Ureter (tissue), 1 donor: ENCODE measurements around the gene FITM1. TPM values are rescaled to one million over a fixed set of nuclear protein-coding genes. Genes with fewer than 3 reads are reported as not detected.

Experiments
- total RNA-seq: library from RNA; stranded (reverse); gene quantifications from one replicate; pipeline ENCODE4 v1.2.4, GENCODE V29; 2023
- donor health status: DM: yes; HTN: yes; CAD: no.

The FITM1 gene
- total RNA-seq, 1 donor from 2014 or later: 0.55 TPM

Other genes starting within 250 kb of the FITM1 start
- 21.2 TPM for gene DHRS4, start 176.9 kb upstream of the FITM1 start, total RNA-seq
- 30.3 TPM for gene DHRS4L2, start 141.7 kb upstream of the FITM1 start, total RNA-seq
- 1.3 TPM for gene CARMIL3, start 78.7 kb upstream of the FITM1 start, total RNA-seq
- gene CPNE6, start 59.1 kb upstream of the FITM1 start, total RNA-seq: 1.5 TPM
- gene PCK2, start 36.3 kb upstream of the FITM1 start, total RNA-seq: 116 TPM
- 65.7 TPM for gene DCAF11, start 15.9 kb upstream of the FITM1 start, total RNA-seq
- gene NRL, start 15.7 kb upstream of the FITM1 start, total RNA-seq: 3.9 TPM
- gene PSME1, start 5.5 kb downstream of the FITM1 start, total RNA-seq: 227 TPM
- gene EMC9, start 10.9 kb downstream of the FITM1 start, total RNA-seq: 25.7 TPM
- gene PSME2, start 16.0 kb downstream of the FITM1 start, total RNA-seq: 213 TPM
- gene RNF31, start 16.8 kb downstream of the FITM1 start, total RNA-seq: 86.6 TPM
- 101 TPM for gene IRF9, start 30.6 kb downstream of the FITM1 start, total RNA-seq
- gene REC8, start 41.4 kb downstream of the FITM1 start, total RNA-seq: 12.6 TPM
- 69.1 TPM for gene IPO4, start 58.2 kb downstream of the FITM1 start, total RNA-seq
- 42.9 TPM for gene TM9SF1, start 64.8 kb downstream of the FITM1 start, total RNA-seq
- 2.1 TPM for gene TSSK4, start 75.0 kb downstream of the FITM1 start, total RNA-seq
- gene CHMP4A, start 82.8 kb downstream of the FITM1 start, total RNA-seq: 58.6 TPM
- gene MDP1, start 85.4 kb downstream of the FITM1 start, total RNA-seq: 17.0 TPM
- 159 TPM for gene NEDD8, start 101.7 kb downstream of the FITM1 start, total RNA-seq
- gene GMPR2, start 102.3 kb downstream of the FITM1 start, total RNA-seq: 78.7 TPM
- gene TINF2, start 112.0 kb downstream of the FITM1 start, total RNA-seq: 82.5 TPM
- gene TGM1, start 132.5 kb downstream of the FITM1 start, total RNA-seq: 7.7 TPM
- 36.1 TPM for gene RABGGTA, start 140.9 kb downstream of the FITM1 start, total RNA-seq
- gene DHRS1, start 169.1 kb downstream of the FITM1 start, total RNA-seq: 28.7 TPM
- gene NOP9, start 169.2 kb downstream of the FITM1 start, total RNA-seq: 36.5 TPM
- gene CIDEB, start 177.3 kb downstream of the FITM1 start, total RNA-seq: 11.1 TPM
- gene LTB4R2, start 179.5 kb downstream of the FITM1 start, total RNA-seq: 8.2 TPM
- gene LTB4R, start 180.8 kb downstream of the FITM1 start, total RNA-seq: 9.6 TPM
- gene ADCY4, start 204.4 kb downstream of the FITM1 start, total RNA-seq: 61.7 TPM
- gene RIPK3, start 209.3 kb downstream of the FITM1 start, total RNA-seq: 22.4 TPM
- gene NFATC4, start 237.5 kb downstream of the FITM1 start, total RNA-seq: 67.2 TPM